Skeletal muscle tissue (tissue), 4 donors: ENCODE measurements around the gene SHTN1. TPM values are rescaled to one million over a fixed set of nuclear protein-coding genes. Genes with fewer than 3 reads are reported as not detected.

Experiments used
- H3K27ac ChIP-seq: one replicate; pipeline ENCODE4 v1.7.0; 2013; ENCODE audit warnings: mild to moderate bottlenecking, low read depth, low read length, inconsistent platforms
- H3K27me3 ChIP-seq, 3 donors: one replicate each; pipeline ENCODE4 v1.7.0; 2013; ENCODE audit warnings: low read length in 3 of 3; ENCODE audit not compliant: control insufficient read depth in 3 of 3, insufficient read depth in 3 of 3
- H3K36me3 ChIP-seq, 3 donors: one replicate each; pipeline ENCODE4 v1.7.0; 2013; ENCODE audit warnings: low read length in 3 of 3; ENCODE audit not compliant: control insufficient read depth in 3 of 3, insufficient read depth in 3 of 3
- H3K4me1 ChIP-seq, 3 donors: one replicate each; pipeline ENCODE4 v1.7.0; 2013; ENCODE audit warnings: low read length in 3 of 3, mild to moderate bottlenecking in 3 of 3; ENCODE audit not compliant: control insufficient read depth in 3 of 3, insufficient read depth in 3 of 3
- H3K4me3 ChIP-seq, 3 donors: one replicate each; pipeline ENCODE4 v1.7.0; 2013; ENCODE audit warnings: low read length in 3 of 3
- H3K9ac ChIP-seq, 3 donors: one replicate each; pipeline ENCODE4 v1.7.0; 2013; ENCODE audit warnings: low read length in 3 of 3, mild to moderate bottlenecking in 3 of 3, moderate library complexity in 2 of 3, low read depth in 1 of 3
- H3K9me3 ChIP-seq, 3 donors: one replicate each; pipeline ENCODE4 v1.7.0; 2013; ENCODE audit warnings: low read length in 3 of 3; ENCODE audit not compliant: control insufficient read depth in 3 of 3
- total RNA-seq: library from RNA; depleted of rRNA; stranded (reverse); fragments of >200 nt; gene quantifications from one replicate; pipeline ENCODE4 v1.2.3, GENCODE V29; 2014
- donor health status: Osteomylitis.

SHTN1 gene
- total RNA-seq, 1 donor from 2014 or later = 1.6 TPM

DNA sequence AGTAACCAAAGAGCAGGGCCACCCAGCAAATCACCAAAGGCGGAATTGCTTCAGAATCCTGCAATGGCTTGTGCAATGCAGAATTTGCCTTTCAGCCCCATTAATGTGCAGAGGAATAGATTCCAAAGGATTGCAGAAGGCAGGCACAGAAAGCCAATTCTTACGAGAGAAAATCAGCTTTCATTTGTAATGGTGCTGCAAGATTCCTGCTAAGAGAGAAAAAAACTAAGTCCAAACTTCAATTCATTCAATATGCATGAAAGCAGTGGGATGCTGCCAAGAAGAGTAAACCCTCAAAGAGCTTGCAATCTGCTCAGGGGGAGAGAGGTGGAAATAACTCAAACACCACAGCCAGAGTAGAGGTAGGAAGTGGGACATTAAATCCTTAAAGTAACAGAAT is 85.3 kb downstream of the SHTN1 start:
- Histone ChIP-seq H3K4me1 (no peaks in the 10 kb centered on the region), H3K27ac (no peak overlapping the region), H3K9ac (no peak overlapping the region), H3K36me3 (no peaks in the 10 kb centered on the region), H3K9me3 (no peaks in the 10 kb centered on the region), H3K4me3 (no peak overlapping the region), H3K27me3 (no peaks in the 10 kb centered on the region)

DNA sequence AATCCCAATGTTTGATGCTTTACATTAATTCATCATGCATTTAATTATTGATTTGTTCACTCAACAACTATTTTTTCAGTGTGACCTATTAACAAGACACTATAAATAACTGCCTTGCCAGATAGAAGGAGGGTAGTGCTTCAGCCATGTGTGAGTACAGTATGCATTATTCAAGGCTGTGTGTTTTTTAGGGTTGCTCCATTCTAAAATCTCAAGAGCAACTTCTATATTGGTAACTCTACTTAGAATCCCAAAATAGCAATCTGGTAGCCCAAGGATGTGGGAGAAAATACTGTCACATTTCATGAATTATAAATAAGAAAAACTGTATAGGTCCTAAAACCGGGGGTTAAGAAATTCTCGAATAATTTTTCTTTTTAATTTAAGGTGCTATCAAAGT is 85.8 kb downstream of the SHTN1 start:
- no peaks in the 10 kb centered on the region for H3K27me3 ChIP-seq
- H3K4me3 ChIP-seq = no peak overlapping the region
- H3K4me1 ChIP-seq = no peaks in the 10 kb centered on the region
- H3K27ac ChIP-seq = no peak overlapping the region
- H3K9me3 ChIP-seq = no peaks in the 10 kb centered on the region
- H3K9ac ChIP-seq = no peak overlapping the region
- H3K36me3 ChIP-seq = no peaks in the 10 kb centered on the region

DNA sequence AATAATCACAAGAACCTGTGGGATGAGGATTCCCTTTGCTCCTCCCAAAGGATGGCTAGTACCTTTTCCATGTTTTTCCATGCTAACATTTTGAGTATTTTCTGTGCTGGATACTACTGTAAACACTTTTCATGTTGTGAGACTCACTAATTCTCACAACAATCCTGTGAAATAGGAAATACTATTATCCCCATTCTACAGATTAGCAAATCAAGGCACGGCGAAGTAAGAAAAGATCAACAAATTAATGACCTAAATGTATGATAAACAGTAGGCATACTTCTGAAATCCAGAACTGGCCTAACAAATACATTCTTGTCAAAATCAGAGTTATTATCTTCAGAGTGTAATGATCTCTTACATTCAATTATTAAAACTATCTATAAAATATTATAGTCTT is 86.4 kb downstream of the SHTN1 start:
- no peak overlapping the region for H3K4me3 ChIP-seq
- no peaks in the 10 kb centered on the region for H3K36me3 ChIP-seq
- no peak overlapping the region for H3K9ac ChIP-seq
- H3K27ac ChIP-seq = no peak overlapping the region
- H3K4me1 ChIP-seq = no peaks in the 10 kb centered on the region
- no peaks in the 10 kb centered on the region for H3K27me3 ChIP-seq
- H3K9me3 ChIP-seq = no peaks in the 10 kb centered on the region

DNA sequence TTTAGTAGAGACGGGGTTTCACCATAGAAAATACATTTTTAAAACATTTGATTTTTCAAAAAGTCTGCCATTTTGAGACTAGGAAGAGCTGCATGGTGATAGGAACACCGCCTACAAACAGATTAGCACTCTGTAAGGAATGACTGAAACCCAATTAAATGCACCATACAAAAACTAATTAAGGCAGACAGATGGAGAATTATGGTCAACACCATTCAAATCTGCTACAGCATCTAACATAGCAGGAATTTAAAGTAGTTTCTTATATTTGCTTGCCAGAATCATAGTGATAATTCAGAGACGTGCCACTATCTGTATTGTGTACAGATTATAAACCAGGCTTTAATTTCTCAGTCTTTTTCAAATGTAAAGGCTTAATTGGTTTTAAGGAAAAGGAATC is 87.5 kb downstream of the SHTN1 start:
- H3K4me3 ChIP-seq = no peak overlapping the region
- H3K27me3 ChIP-seq = no peaks in the 10 kb centered on the region
- H3K9me3 ChIP-seq = no peaks in the 10 kb centered on the region
- no peaks in the 10 kb centered on the region for H3K4me1 ChIP-seq
- no peak overlapping the region for H3K27ac ChIP-seq
- no peak overlapping the region for H3K9ac ChIP-seq
- H3K36me3 ChIP-seq = no peaks in the 10 kb centered on the region

DNA sequence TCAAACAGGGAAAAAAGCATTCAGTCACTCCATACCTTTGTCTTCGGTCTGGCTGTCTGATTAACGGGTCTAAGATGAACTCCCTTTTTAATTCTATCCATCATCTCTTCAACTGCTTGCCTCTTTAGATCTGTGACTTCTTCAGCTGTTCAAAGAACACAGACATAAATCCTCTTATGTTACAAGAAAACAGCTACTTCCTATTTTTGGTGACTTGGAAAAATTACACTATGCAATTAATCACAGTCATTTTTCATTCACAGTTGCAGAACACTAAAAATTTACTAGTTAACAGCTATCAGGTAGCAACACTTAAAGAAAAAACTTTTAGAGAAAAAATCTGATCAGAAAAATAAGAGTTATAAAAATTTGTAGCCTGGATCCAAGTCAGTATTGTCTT is 89.6 kb downstream of the SHTN1 start:
- H3K9me3 ChIP-seq = no peaks in the 10 kb centered on the region
- H3K4me3 ChIP-seq = no peak overlapping the region
- no peaks in the 10 kb centered on the region for H3K4me1 ChIP-seq
- no peaks in the 10 kb centered on the region for H3K27me3 ChIP-seq
- no peak overlapping the region for H3K9ac ChIP-seq
- H3K27ac ChIP-seq = no peak overlapping the region
- no peaks in the 10 kb centered on the region for H3K36me3 ChIP-seq

DNA sequence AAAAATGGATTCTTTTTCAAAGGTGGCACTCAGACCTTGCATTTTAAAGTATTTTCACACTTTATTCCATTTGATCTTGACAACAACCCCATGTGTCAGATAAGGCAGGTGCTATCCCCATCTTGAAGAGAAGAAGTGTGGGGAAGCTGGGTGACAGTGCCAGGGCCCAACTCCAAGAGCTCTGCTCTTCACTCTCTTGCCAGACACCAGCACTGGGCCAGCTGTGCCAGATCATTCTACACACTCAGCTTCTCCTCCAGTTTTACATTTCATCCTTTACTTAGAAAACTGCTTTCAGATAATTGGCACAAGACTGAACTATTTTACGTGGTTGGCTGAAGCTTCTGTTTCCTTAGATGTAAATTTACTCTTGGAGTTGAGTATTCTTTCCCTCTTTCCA is 91.3 kb downstream of the SHTN1 start:
- no peak overlapping the region for H3K27ac ChIP-seq
- no peaks in the 10 kb centered on the region for H3K4me1 ChIP-seq
- H3K9ac ChIP-seq = no peak overlapping the region
- H3K27me3 ChIP-seq = no peaks in the 10 kb centered on the region
- no peak overlapping the region for H3K4me3 ChIP-seq
- no peaks in the 10 kb centered on the region for H3K9me3 ChIP-seq
- no peaks in the 10 kb centered on the region for H3K36me3 ChIP-seq

DNA sequence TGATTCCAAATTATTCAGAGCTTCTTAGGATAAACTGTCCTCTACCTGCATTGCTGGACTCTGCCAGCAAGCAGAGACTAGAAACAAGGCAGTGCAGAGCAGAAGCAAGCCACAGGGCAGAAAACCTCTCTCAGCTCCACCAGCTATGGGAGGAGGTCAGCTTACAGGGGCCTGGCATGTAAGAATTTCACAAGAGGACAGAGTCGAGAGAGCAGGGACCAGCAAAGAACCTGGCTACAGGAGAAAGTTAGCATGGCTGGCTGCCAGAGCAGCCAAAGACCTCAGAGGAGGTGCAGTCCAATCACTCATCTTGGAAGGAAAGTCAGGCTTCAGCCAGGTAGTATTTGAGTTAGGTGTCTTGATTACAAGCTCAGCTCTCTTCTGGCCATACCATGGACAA is 92.8 kb downstream of the SHTN1 start:
- Histone ChIP-seq H3K9me3 (no peaks in the 10 kb centered on the region), H3K27me3 (no peaks in the 10 kb centered on the region), H3K9ac (no peak overlapping the region), H3K27ac (no peak overlapping the region), H3K4me1 (no peaks in the 10 kb centered on the region), H3K4me3 (no peak overlapping the region), H3K36me3 (no peaks in the 10 kb centered on the region)

DNA sequence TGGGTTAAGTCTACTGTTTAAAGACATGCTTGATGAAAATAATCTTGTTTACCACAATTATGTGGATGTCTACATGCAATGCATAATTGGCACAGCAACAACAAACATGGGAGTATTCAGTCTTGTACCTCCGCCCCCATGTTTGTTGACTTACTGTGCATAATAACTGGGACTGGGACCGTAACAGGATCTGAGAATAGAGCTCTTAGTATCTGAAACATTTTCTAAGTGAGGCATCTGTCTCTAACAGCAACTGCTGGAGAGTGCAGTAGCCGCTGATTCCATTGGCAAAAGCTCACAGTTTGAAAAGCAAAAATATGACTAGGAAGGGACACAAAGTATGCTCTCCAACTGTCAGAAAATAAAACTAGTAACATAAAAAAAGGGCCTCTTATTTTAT is 94.1 kb downstream of the SHTN1 start:
- H3K4me3 ChIP-seq = no peak overlapping the region
- H3K36me3 ChIP-seq = no peaks in the 10 kb centered on the region
- H3K9ac ChIP-seq = no peak overlapping the region
- H3K4me1 ChIP-seq = no peaks in the 10 kb centered on the region
- no peaks in the 10 kb centered on the region for H3K9me3 ChIP-seq
- H3K27ac ChIP-seq = no peak overlapping the region
- H3K27me3 ChIP-seq = no peaks in the 10 kb centered on the region

DNA sequence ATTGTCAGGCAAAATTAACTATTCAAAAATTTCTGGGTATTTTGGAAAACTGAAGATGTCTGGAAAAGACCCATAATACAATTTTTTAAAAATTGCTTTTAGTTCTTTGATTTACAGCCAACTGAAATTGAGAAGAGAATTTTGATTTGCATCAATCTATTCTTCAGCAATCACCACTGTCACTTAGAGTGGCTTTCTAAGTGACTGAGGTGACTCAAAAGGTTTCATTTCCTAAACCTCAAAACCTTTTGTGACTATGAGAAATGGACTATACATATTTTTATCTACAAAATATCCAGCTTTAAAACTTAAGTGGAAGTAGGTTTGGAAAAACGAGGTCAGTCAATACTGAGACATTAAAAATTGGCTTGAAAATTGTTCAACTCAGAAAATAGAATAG is 95.7 kb downstream of the SHTN1 start:
- no peaks in the 10 kb centered on the region for H3K36me3 ChIP-seq
- H3K27me3 ChIP-seq = no peaks in the 10 kb centered on the region
- no peaks in the 10 kb centered on the region for H3K4me1 ChIP-seq
- no peaks in the 10 kb centered on the region for H3K9me3 ChIP-seq
- H3K4me3 ChIP-seq = no peak overlapping the region
- no peak overlapping the region for H3K9ac ChIP-seq
- H3K27ac ChIP-seq = no peak overlapping the region

DNA sequence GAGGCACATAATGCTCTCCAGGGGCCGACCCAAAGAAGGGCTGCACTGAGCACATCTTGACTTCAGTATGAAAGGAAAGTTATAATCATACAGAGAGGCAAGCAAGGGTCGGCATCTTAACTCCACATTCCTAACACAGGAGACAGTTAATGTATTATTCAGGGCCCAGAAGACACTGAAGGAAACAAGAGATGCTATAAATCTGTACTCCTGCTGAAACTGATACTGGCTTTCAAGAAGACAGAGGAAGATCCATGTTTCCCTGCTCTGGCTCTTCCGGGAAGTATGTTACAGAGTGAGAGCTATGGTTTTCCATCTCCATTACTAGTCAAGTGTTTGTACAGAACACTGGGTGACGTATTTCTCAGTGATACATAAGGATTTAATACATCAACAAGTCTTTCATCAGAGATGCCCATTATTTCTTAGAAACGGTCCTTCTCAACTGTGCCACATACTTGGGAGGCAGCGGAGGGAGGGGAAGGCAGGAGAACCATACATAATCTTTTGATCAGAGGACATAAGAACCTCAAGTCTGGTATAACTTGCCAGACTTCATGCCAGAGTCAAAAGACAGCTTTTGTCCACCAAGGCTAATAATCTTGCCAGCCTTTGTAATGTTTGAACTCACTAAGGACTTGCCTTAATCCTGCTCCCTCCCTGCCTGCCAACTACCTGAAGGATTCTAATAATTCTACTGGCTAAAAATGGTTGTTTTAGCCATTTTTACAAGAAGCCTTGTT is 97.6 kb downstream of the SHTN1 start:
- Histone ChIP-seq H3K9me3 (no peaks in the 10 kb centered on the region), H3K4me1 (no peaks in the 10 kb centered on the region), H3K36me3 (no peaks in the 10 kb centered on the region), H3K27me3 (no peaks in the 10 kb centered on the region), H3K9ac (no peak overlapping the region), H3K27ac (no peak overlapping the region), H3K4me3 (no peak overlapping the region)

DNA sequence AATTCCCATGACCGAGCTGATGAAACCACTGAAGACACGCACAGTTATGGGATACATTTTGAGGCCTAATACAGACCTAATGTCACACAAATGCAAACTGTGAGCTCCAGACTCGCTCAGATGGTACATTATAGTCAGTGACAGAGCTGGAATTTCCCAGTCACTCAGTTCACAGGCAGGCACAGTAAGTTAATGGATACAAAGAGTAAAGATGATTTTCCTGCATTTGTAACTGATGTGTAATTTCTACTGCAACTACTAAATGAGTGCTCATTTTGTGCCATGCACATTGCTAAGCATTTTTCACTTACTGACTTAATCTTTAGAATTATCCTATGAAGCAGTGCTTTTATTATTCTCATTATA is 99.2 kb downstream of the SHTN1 start:
- Histone ChIP-seq H3K4me3 (no peak overlapping the region), H3K4me1 (no peaks in the 10 kb centered on the region), H3K36me3 (no peaks in the 10 kb centered on the region), H3K9me3 (no peaks in the 10 kb centered on the region), H3K27me3 (no peaks in the 10 kb centered on the region), H3K9ac (no peak overlapping the region), H3K27ac (no peak overlapping the region)
